Peyer's patch (tissue), 4 donors: ENCODE results near the gene NRM. TPM values are rescaled to one million over a fixed set of nuclear protein-coding genes. Genes with fewer than 3 reads are reported as not detected.

Source experiments
- DNase-seq, 3 donors: peaks; one replicate each; pipeline ENCODE4 v3.0.0-alpha.2; 2017 to 2019
- H3K27ac ChIP-seq, 4 donors: fragments of 200-600 bp; sonication (generic); one replicate each; pipeline ENCODE4 v1.5.1; 2016 to 2019
- H3K27me3 ChIP-seq, 2 donors: fragments of 200-600 bp; sonication (generic); one replicate each; pipeline ENCODE4 v1.5.1; 2019
- H3K36me3 ChIP-seq, 3 donors: fragments of 200-600 bp; sonication (generic); one replicate each; pipeline ENCODE4 v1.5.1; 2016 to 2019
- H3K4me1 ChIP-seq, 4 donors: fragments of 200-600 bp; sonication (generic); one replicate each; pipeline ENCODE4 v1.5.1; 2016 to 2019
- H3K4me3 ChIP-seq, 4 donors: fragments of 200-600 bp; sonication (generic); 1 replicate in 3 of 4; 2 replicates in 1 of 4; pipeline ENCODE4 v1.5.1; 2016 to 2019; ENCODE audit warnings: mild to moderate bottlenecking in 1 of 4
- H3K9me3 ChIP-seq, 4 donors: fragments of 200-600 bp; sonication (generic); one replicate each; pipeline ENCODE4 v1.5.1; 2016 to 2019; ENCODE audit warnings: mild to moderate bottlenecking in 1 of 4
- CTCF ChIP-seq, 6 experiments: fragments of 450-650 bp in 4 of 6; fragments of 200-600 bp in 2 of 6; sonication (generic) in 1 of 6; IDR thresholded peaks; one replicate each; pipeline ENCODE4 v1.5.1; 2017 to 2019; ENCODE audit warnings: antibody characterized with exemption in 6 of 6, mild to moderate bottlenecking in 3 of 6, moderate library complexity in 1 of 6
- POLR2A ChIP-seq, 2 donors: fragments of 450-650 bp; IDR thresholded peaks; one replicate each; pipeline ENCODE4 v1.5.1; 2017; ENCODE audit warnings: antibody characterized with exemption in 2 of 2, mild to moderate bottlenecking in 2 of 2, moderate library complexity in 2 of 2
- total RNA-seq, 4 donors: library from RNA; depleted of rRNA; stranded (reverse); fragments of >200 nt; gene quantifications; one replicate each; pipeline ENCODE4 v1.1.0, GENCODE V29; 2016

Gene NRM
- total RNA-seq, 4 donors from 2014 or later: 2.0 to 2.7 TPM; not detected in 2

- Histone ChIP-seq H3K36me3 (no peaks in the 10 kb centered on the region), H3K4me3 (peak overlapping the region; percentile 56 to 77 (median 68)), H3K4me1 (peaks cover 0 to 36% (median 26%) of the 10 kb centered on the region in 4 donors), H3K27ac (peak overlapping the region; percentile 51 to 98 (median 88)), H3K9me3 (no peaks in the 10 kb centered on the region), H3K27me3 (no peaks in the 10 kb centered on the region)
- DNase-seq: no peak
- TF ChIP-seq POLR2A (IDR thresholded peaks at IDR 0.05) (no peak), CTCF (IDR thresholded peaks at IDR 0.05) (no peak)
These were observed 544 bp upstream of the NRM start for GRCh38 chr6:30691208-30691847.

- DNase-seq: no peak
- H3K4me3 ChIP-seq: peak overlapping the region; percentile 56 to 77 (median 68)
- peaks cover 0 to 36% (median 26%) of the 10 kb centered on the region in 4 donors for H3K4me1 ChIP-seq
- H3K9me3 ChIP-seq: no peaks in the 10 kb centered on the region
- no peaks in the 10 kb centered on the region for H3K36me3 ChIP-seq
- TF ChIP-seq CTCF (IDR thresholded peaks at IDR 0.05): no peak
- TF ChIP-seq POLR2A (IDR thresholded peaks at IDR 0.05): no peak
- no peaks in the 10 kb centered on the region for H3K27me3 ChIP-seq
- peak overlapping the region; percentile 51 to 98 (median 88) for H3K27ac ChIP-seq
These were observed 799 bp downstream of the NRM start for GRCh38 chr6:30689985-30690384.

GRCh38 chr6:30689022-30689865, 1.5 kb downstream of the NRM start:
- Histone ChIP-seq H3K36me3 (no peaks in the 10 kb centered on the region), H3K4me1 (peaks cover 0 to 36% (median 26%) of the 10 kb centered on the region in 4 donors)
- DNase-seq: no peak

GRCh38 chr6:30688569-30688968, 2.2 kb downstream of the NRM start:
- no peak for TF ChIP-seq CTCF (IDR thresholded peaks at IDR 0.05)
- no peak for TF ChIP-seq POLR2A (IDR thresholded peaks at IDR 0.05)
- Histone ChIP-seq H3K4me3 (peak overlapping the region in 1 of 4 donors; percentile 75), H3K9me3 (no peaks in the 10 kb centered on the region), H3K27me3 (no peaks in the 10 kb centered on the region), H3K4me1 (peaks cover 0 to 40% (median 26%) of the 10 kb centered on the region in 4 donors), H3K27ac (peak overlapping the region; percentile 86 to 98 (median 94)), H3K36me3 (no peaks in the 10 kb centered on the region)
- DNase-seq: peak in 2 of 3 donors; percentile 74 to 75

More at GRCh38 chr6:30689022-30689865, 1.5 kb downstream of the NRM start:
- no peaks in the 10 kb centered on the region for H3K27me3 ChIP-seq
- TF ChIP-seq POLR2A (IDR thresholded peaks at IDR 0.05) (no peak), CTCF (IDR thresholded peaks at IDR 0.05) (no peak)
- H3K27ac ChIP-seq: peak overlapping the region; percentile 86 to 98 (median 94)
- H3K4me3 ChIP-seq: no peak overlapping the region
- H3K9me3 ChIP-seq: no peaks in the 10 kb centered on the region

GRCh38 chr6:30687659-30688431, 2.9 kb downstream of the NRM start:
- Histone ChIP-seq H3K27me3 (no peaks in the 10 kb centered on the region), H3K4me3 (peak overlapping the region; percentile 72 to 78 (median 74)), H3K27ac (peak overlapping the region; percentile 86 to 98 (median 94)), H3K36me3 (no peaks in the 10 kb centered on the region), H3K9me3 (no peaks in the 10 kb centered on the region), H3K4me1 (peaks cover 0 to 48% (median 26%) of the 10 kb centered on the region in 4 donors)
- no peak for TF ChIP-seq POLR2A (IDR thresholded peaks at IDR 0.05)
- TF ChIP-seq CTCF (IDR thresholded peaks at IDR 0.05): no peak
- DNase-seq: no peak
